Ishikawa (cell line): ENCODE data around the gene DAO.

Experiments used
- CEBPB ChIP-seq: IDR thresholded peaks from 2 replicates; pipeline ENCODE4 v1.6.1; 2012
- CREB1 ChIP-seq: IDR thresholded peaks from 2 replicates; pipeline ENCODE4 v1.6.1; 2012; ENCODE audit warnings: low read depth
- RAD21 ChIP-seq: IDR thresholded peaks from 2 replicates; pipeline ENCODE4 v1.6.1; 2012; ENCODE audit warnings: low read depth
- TF ChIP-seq, protein P1 (sequence below): IDR thresholded peaks from 2 replicates; pipeline ENCODE4 v1.6.1; 2012; ENCODE audit warnings: low read depth, mild to moderate bottlenecking
- TF ChIP-seq, protein P2 (sequence below): IDR thresholded peaks from 2 replicates; pipeline ENCODE4 v1.6.1; 2012

DNA sequence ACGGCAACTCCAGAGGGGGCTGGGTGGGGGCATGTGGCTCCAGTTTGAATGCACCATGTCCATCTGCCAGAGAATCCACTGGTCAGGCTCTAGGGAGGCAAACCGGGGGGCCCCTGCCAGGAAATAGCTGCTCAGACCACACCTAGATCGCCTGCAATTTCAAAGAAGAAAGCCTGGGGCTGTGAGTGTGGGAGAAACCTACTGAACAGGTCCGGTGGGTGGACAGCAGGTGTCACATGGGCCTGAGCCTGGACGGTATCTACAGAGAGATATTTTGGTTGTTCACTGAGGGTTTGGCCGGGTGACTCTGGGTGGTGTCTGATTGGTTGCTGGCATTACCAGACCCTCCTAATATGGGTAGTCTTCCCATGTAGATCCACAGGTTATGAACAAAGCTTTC lies 32.0 kb downstream of the DAO start:
- TF ChIP-seq RAD21 = no peak
- TF ChIP-seq, protein P1, sequence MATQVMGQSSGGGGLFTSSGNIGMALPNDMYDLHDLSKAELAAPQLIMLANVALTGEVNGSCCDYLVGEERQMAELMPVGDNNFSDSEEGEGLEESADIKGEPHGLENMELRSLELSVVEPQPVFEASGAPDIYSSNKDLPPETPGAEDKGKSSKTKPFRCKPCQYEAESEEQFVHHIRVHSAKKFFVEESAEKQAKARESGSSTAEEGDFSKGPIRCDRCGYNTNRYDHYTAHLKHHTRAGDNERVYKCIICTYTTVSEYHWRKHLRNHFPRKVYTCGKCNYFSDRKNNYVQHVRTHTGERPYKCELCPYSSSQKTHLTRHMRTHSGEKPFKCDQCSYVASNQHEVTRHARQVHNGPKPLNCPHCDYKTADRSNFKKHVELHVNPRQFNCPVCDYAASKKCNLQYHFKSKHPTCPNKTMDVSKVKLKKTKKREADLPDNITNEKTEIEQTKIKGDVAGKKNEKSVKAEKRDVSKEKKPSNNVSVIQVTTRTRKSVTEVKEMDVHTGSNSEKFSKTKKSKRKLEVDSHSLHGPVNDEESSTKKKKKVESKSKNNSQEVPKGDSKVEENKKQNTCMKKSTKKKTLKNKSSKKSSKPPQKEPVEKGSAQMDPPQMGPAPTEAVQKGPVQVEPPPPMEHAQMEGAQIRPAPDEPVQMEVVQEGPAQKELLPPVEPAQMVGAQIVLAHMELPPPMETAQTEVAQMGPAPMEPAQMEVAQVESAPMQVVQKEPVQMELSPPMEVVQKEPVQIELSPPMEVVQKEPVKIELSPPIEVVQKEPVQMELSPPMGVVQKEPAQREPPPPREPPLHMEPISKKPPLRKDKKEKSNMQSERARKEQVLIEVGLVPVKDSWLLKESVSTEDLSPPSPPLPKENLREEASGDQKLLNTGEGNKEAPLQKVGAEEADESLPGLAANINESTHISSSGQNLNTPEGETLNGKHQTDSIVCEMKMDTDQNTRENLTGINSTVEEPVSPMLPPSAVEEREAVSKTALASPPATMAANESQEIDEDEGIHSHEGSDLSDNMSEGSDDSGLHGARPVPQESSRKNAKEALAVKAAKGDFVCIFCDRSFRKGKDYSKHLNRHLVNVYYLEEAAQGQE = no peak
- no peak for TF ChIP-seq CREB1
- TF ChIP-seq CEBPB = no peak
- TF ChIP-seq, protein P2, sequence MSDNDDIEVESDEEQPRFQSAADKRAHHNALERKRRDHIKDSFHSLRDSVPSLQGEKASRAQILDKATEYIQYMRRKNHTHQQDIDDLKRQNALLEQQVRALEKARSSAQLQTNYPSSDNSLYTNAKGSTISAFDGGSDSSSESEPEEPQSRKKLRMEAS = peak; percentile 52; the same call in 1 of the 2 replicates
